Measurements from ENCODE around the gene NRG2. TPM values are rescaled to one million over a fixed set of nuclear protein-coding genes. Genes with fewer than 3 reads are reported as not detected.

NRG2 gene
- total RNA-seq, 1 experiment from 2014 or later = 0.59 TPM

- DNase-seq = no peak
- no peaks in the 10 kb centered on the region for H3K36me3 ChIP-seq (ENCODE audit: control insufficient read depth, insufficient read depth, low read length)
- Mint-ChIP-seq H3K27ac (ENCODE audit: unreplicated experiment) (no peak overlapping the region), H3K9me3 (ENCODE audit: unreplicated experiment) (no peaks in the 10 kb centered on the region), H3K27me3 (ENCODE audit: insufficient read depth, unreplicated experiment) (peaks cover 23% of the 10 kb centered on the region), H3K4me3 (ENCODE audit: unreplicated experiment) (no peak overlapping the region), H3K36me3 (ENCODE audit: insufficient read depth, unreplicated experiment) (no peaks in the 10 kb centered on the region), H3K4me1 (ENCODE audit: low read depth, unreplicated experiment) (no peaks in the 10 kb centered on the region)
- TF ChIP-seq CTCF (IDR thresholded peaks at IDR 0.05; ENCODE audit: insufficient read depth in 1 of 2, low read depth in 1 of 2, low read length in 1 of 2, severe bottlenecking in 1 of 2, unreplicated experiment in 1 of 2) = no peak
- POLR2A ChIA-PET = no interaction called here
- intact Hi-C loops (cut with micrococcal nuclease; ENCODE audit: unreplicated experiment) = no loop called here
- CTCF ChIA-PET = no interaction called here
- H3K27me3 ChIP-seq (replicated peaks; ENCODE audit: control insufficient read depth, insufficient read depth, low read length) = no peaks in the 10 kb centered on the region; the same call in 1 of the 2 replicates
- no peaks in the 10 kb centered on the region for H3K4me1 ChIP-seq
- no peaks in the 10 kb centered on the region for H3K9me3 ChIP-seq
- no peak overlapping the region for H3K4me3 ChIP-seq (ENCODE audit: low read depth, low read length)
- no TSS peak for BruUV-seq (replicated peaks)
These were observed 237.6 kb downstream of the NRG2 start for GRCh38 chr5:139805545-139805944.

GRCh38 chr5:139804800-139805397, 238.2 kb downstream of the NRG2 start:
- BruUV-seq (replicated peaks) = no TSS peak
- CTCF ChIA-PET = no interaction called here
- H3K27me3 ChIP-seq (replicated peaks; ENCODE audit: control insufficient read depth, insufficient read depth, low read length) = no peaks in the 10 kb centered on the region; the same call in none of the 2 replicates

DNA sequence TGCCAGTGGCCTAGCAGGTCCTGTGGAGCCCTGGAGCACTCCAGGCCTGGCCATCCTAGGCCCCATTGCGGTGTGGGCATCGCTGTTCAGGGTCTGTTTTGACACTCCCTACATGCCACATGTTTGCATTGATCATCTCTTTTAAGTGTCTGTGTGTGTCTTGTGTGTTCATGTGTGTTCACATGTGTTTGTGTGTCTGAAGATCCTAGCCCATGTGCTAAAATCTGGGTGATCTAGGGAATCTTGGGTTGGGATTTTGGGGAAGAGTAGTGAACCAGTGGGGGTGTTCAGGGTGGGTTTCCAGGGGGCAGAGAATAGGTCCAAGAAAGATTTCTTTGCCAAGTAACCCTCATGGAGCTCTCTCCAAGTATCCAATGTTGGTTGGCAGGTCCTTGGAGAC, 239.1 kb downstream of the NRG2 start:
- no peak overlapping the region for H3K4me3 ChIP-seq (ENCODE audit: low read depth, low read length)
- intact Hi-C loops (cut with micrococcal nuclease; ENCODE audit: unreplicated experiment) = no loop called here
- BruUV-seq (replicated peaks) = no TSS peak
- ChIA-PET POLR2A (no interaction called here), CTCF (no interaction called here)
- H3K4me1 ChIP-seq = no peaks in the 10 kb centered on the region
- no peak overlapping the region for H3K4me3 Mint-ChIP-seq (ENCODE audit: unreplicated experiment)
- no peak overlapping the region for H3K27ac Mint-ChIP-seq (ENCODE audit: unreplicated experiment)
- peaks cover 30% of the 10 kb centered on the region for H3K27me3 Mint-ChIP-seq (ENCODE audit: insufficient read depth, unreplicated experiment)
- H3K36me3 Mint-ChIP-seq (ENCODE audit: insufficient read depth, unreplicated experiment) = no peaks in the 10 kb centered on the region
- no peaks in the 10 kb centered on the region for H3K4me1 Mint-ChIP-seq (ENCODE audit: low read depth, unreplicated experiment)
- no peaks in the 10 kb centered on the region; the same call in none of the 2 replicates for H3K27me3 ChIP-seq (replicated peaks; ENCODE audit: control insufficient read depth, insufficient read depth, low read length)
- no peaks in the 10 kb centered on the region for H3K9me3 Mint-ChIP-seq (ENCODE audit: unreplicated experiment)
- H3K36me3 ChIP-seq (ENCODE audit: control insufficient read depth, insufficient read depth, low read length) = no peaks in the 10 kb centered on the region
- H3K9me3 ChIP-seq = no peaks in the 10 kb centered on the region
- DNase-seq = no peak
- TF ChIP-seq CTCF (IDR thresholded peaks at IDR 0.05; ENCODE audit: insufficient read depth in 1 of 2, low read depth in 1 of 2, low read length in 1 of 2, severe bottlenecking in 1 of 2, unreplicated experiment in 1 of 2) = no peak

More at GRCh38 chr5:139804800-139805397, 238.2 kb downstream of the NRG2 start:
- H3K4me1 Mint-ChIP-seq (ENCODE audit: low read depth, unreplicated experiment) = no peaks in the 10 kb centered on the region
- Histone ChIP-seq H3K36me3 (ENCODE audit: control insufficient read depth, insufficient read depth, low read length) (no peaks in the 10 kb centered on the region), H3K4me1 (no peaks in the 10 kb centered on the region), H3K4me3 (ENCODE audit: low read depth, low read length) (no peak overlapping the region), H3K9me3 (no peaks in the 10 kb centered on the region)
- H3K27ac Mint-ChIP-seq (ENCODE audit: unreplicated experiment) = no peak overlapping the region
- POLR2A ChIA-PET = no interaction called here
- H3K27me3 Mint-ChIP-seq (ENCODE audit: insufficient read depth, unreplicated experiment) = peaks cover 22% of the 10 kb centered on the region
- H3K9me3 Mint-ChIP-seq (ENCODE audit: unreplicated experiment) = no peaks in the 10 kb centered on the region
- DNase-seq = no peak
- no peak overlapping the region for H3K4me3 Mint-ChIP-seq (ENCODE audit: unreplicated experiment)
- H3K36me3 Mint-ChIP-seq (ENCODE audit: insufficient read depth, unreplicated experiment) = no peaks in the 10 kb centered on the region
- intact Hi-C loops (cut with micrococcal nuclease; ENCODE audit: unreplicated experiment) = no loop called here
- TF ChIP-seq CTCF (IDR thresholded peaks at IDR 0.05; ENCODE audit: insufficient read depth in 1 of 2, low read depth in 1 of 2, low read length in 1 of 2, severe bottlenecking in 1 of 2, unreplicated experiment in 1 of 2) = no peak

Measured in Caco-2 (cell line).